ENCODE measurements around the gene ATG7. TPM values are rescaled to one million over a fixed set of nuclear protein-coding genes. Genes with fewer than 3 reads are reported as not detected.
A peak's percentile ranks its signal among the peaks of the same experiment; 100 is the strongest.

The ATG7 gene
- total RNA-seq (2012; rRNA removed): 109 and 175 TPM in 2 replicates

GRCh38 chr3:11271986-11272904, at the start of gene ATG7:
Gene ATG7 (plus strand): TSS chr3:11272397. CDS start chr3:11298696, 26,299 bp downstream.
- peaks cover 14% of the 10 kb centered on the region for H3K4me1 ChIP-seq (ENCODE audit: control insufficient read depth, insufficient read depth, low read length)
- H3K9me3 ChIP-seq (replicated peaks; ENCODE audit: low read length): no peaks in the 10 kb centered on the region
- no peaks in the 10 kb centered on the region for H3K27me3 ChIP-seq (ENCODE audit: control insufficient read depth, insufficient read depth, low read length)
- H3K9ac ChIP-seq (ENCODE audit: low read depth, low read length): peak within 1 kb of the TSS; percentile 95
- H3K36me3 ChIP-seq (ENCODE audit: insufficient read depth, low read length): peaks cover 13% of the 10 kb centered on the region
- H3K4me2 ChIP-seq (ENCODE audit: low read length): peak within 1 kb of the TSS; percentile 78
- peak within 1 kb of the TSS; percentile 93 for H3K4me3 ChIP-seq (ENCODE audit: low read length)

- Histone ChIP-seq H3K9me3 (replicated peaks; ENCODE audit: low read length) (no peaks in the 10 kb centered on the region), H3K9ac (ENCODE audit: low read depth, low read length) (no peak overlapping the region), H3K4me3 (ENCODE audit: low read length) (no peak overlapping the region), H3K4me1 (ENCODE audit: control insufficient read depth, insufficient read depth, low read length) (peaks cover 16% of the 10 kb centered on the region), H3K36me3 (ENCODE audit: insufficient read depth, low read length) (peaks cover 2% of the 10 kb centered on the region), H3K27me3 (ENCODE audit: control insufficient read depth, insufficient read depth, low read length) (no peaks in the 10 kb centered on the region), H3K4me2 (ENCODE audit: low read length) (no peak overlapping the region)
Observed at GRCh38 chr3:11224010-11224409, 48.2 kb upstream of the ATG7 start.

GRCh38 chr3:11224870-11225229, 47.3 kb upstream of the ATG7 start:
- peaks cover 16% of the 10 kb centered on the region for H3K4me1 ChIP-seq (ENCODE audit: control insufficient read depth, insufficient read depth, low read length)
- peak overlapping the region; percentile 66 for H3K4me2 ChIP-seq (ENCODE audit: low read length)
- H3K9me3 ChIP-seq (replicated peaks; ENCODE audit: low read length): no peaks in the 10 kb centered on the region
- H3K9ac ChIP-seq (ENCODE audit: low read depth, low read length): peak overlapping the region; percentile 43
- H3K36me3 ChIP-seq (ENCODE audit: insufficient read depth, low read length): peaks cover 2% of the 10 kb centered on the region
- H3K27me3 ChIP-seq (ENCODE audit: control insufficient read depth, insufficient read depth, low read length): no peaks in the 10 kb centered on the region
- peak overlapping the region; percentile 52 for H3K4me3 ChIP-seq (ENCODE audit: low read length)

- peak overlapping the region; percentile 43 for H3K9ac ChIP-seq (ENCODE audit: low read depth, low read length)
- H3K36me3 ChIP-seq (ENCODE audit: insufficient read depth, low read length): peaks cover 2% of the 10 kb centered on the region
- H3K4me1 ChIP-seq (ENCODE audit: control insufficient read depth, insufficient read depth, low read length): peaks cover 16% of the 10 kb centered on the region
- H3K9me3 ChIP-seq (replicated peaks; ENCODE audit: low read length): no peaks in the 10 kb centered on the region
- H3K4me3 ChIP-seq (ENCODE audit: low read length): peak overlapping the region; percentile 30
- H3K27me3 ChIP-seq (ENCODE audit: control insufficient read depth, insufficient read depth, low read length): no peaks in the 10 kb centered on the region
- peak overlapping the region; percentile 66 for H3K4me2 ChIP-seq (ENCODE audit: low read length)
Observed at GRCh38 chr3:11226042-11226370, 46.2 kb upstream of the ATG7 start.

GRCh38 chr3:11228041-11228440, 44.2 kb upstream of the ATG7 start:
- Histone ChIP-seq H3K4me2 (ENCODE audit: low read length) (no peak overlapping the region), H3K9ac (ENCODE audit: low read depth, low read length) (no peak overlapping the region), H3K27me3 (ENCODE audit: control insufficient read depth, insufficient read depth, low read length) (no peaks in the 10 kb centered on the region), H3K4me3 (ENCODE audit: low read length) (no peak overlapping the region), H3K4me1 (ENCODE audit: control insufficient read depth, insufficient read depth, low read length) (peaks cover 16% of the 10 kb centered on the region), H3K9me3 (replicated peaks; ENCODE audit: low read length) (no peaks in the 10 kb centered on the region), H3K36me3 (ENCODE audit: insufficient read depth, low read length) (peaks cover 2% of the 10 kb centered on the region)

GRCh38 chr3:11230125-11230524, 42.1 kb upstream of the ATG7 start:
- peaks cover 6% of the 10 kb centered on the region for H3K36me3 ChIP-seq (ENCODE audit: insufficient read depth, low read length)
- no peak overlapping the region for H3K4me2 ChIP-seq (ENCODE audit: low read length)
- H3K27me3 ChIP-seq (ENCODE audit: control insufficient read depth, insufficient read depth, low read length): no peaks in the 10 kb centered on the region
- H3K4me1 ChIP-seq (ENCODE audit: control insufficient read depth, insufficient read depth, low read length): peaks cover 12% of the 10 kb centered on the region
- H3K4me3 ChIP-seq (ENCODE audit: low read length): no peak overlapping the region
- H3K9me3 ChIP-seq (replicated peaks; ENCODE audit: low read length): no peaks in the 10 kb centered on the region
- no peak overlapping the region for H3K9ac ChIP-seq (ENCODE audit: low read depth, low read length)

- no peaks in the 10 kb centered on the region for H3K27me3 ChIP-seq (ENCODE audit: control insufficient read depth, insufficient read depth, low read length)
- H3K9me3 ChIP-seq (replicated peaks; ENCODE audit: low read length): no peaks in the 10 kb centered on the region
- H3K4me1 ChIP-seq (ENCODE audit: control insufficient read depth, insufficient read depth, low read length): peaks cover 5% of the 10 kb centered on the region
- no peak overlapping the region for H3K4me2 ChIP-seq (ENCODE audit: low read length)
- no peak overlapping the region for H3K4me3 ChIP-seq (ENCODE audit: low read length)
- H3K36me3 ChIP-seq (ENCODE audit: insufficient read depth, low read length): peaks cover 6% of the 10 kb centered on the region
- H3K9ac ChIP-seq (ENCODE audit: low read depth, low read length): no peak overlapping the region
Observed at GRCh38 chr3:11230832-11231231, 41.4 kb upstream of the ATG7 start.

- peaks cover 3% of the 10 kb centered on the region for H3K9me3 ChIP-seq (replicated peaks; ENCODE audit: low read length)
- no peaks in the 10 kb centered on the region for H3K27me3 ChIP-seq (ENCODE audit: control insufficient read depth, insufficient read depth, low read length)
- peaks cover 12% of the 10 kb centered on the region for H3K4me1 ChIP-seq (ENCODE audit: control insufficient read depth, insufficient read depth, low read length)
- no peak overlapping the region for H3K4me3 ChIP-seq (ENCODE audit: low read length)
- peaks cover 6% of the 10 kb centered on the region for H3K36me3 ChIP-seq (ENCODE audit: insufficient read depth, low read length)
- no peak overlapping the region for H3K4me2 ChIP-seq (ENCODE audit: low read length)
- H3K9ac ChIP-seq (ENCODE audit: low read depth, low read length): no peak overlapping the region
Observed at GRCh38 chr3:11235385-11235784, 36.8 kb upstream of the ATG7 start.

- Histone ChIP-seq H3K36me3 (ENCODE audit: insufficient read depth, low read length) (peaks cover 6% of the 10 kb centered on the region), H3K9me3 (replicated peaks; ENCODE audit: low read length) (peaks cover 3% of the 10 kb centered on the region), H3K4me3 (ENCODE audit: low read length) (no peak overlapping the region), H3K27me3 (ENCODE audit: control insufficient read depth, insufficient read depth, low read length) (no peaks in the 10 kb centered on the region), H3K9ac (ENCODE audit: low read depth, low read length) (no peak overlapping the region), H3K4me1 (ENCODE audit: control insufficient read depth, insufficient read depth, low read length) (peaks cover 12% of the 10 kb centered on the region), H3K4me2 (ENCODE audit: low read length) (no peak overlapping the region)
Observed at GRCh38 chr3:11236588-11237461, 35.4 kb upstream of the ATG7 start.

- Histone ChIP-seq H3K4me2 (ENCODE audit: low read length) (peak overlapping the region; percentile 78), H3K9ac (ENCODE audit: low read depth, low read length) (peak overlapping the region; percentile 76), H3K27me3 (ENCODE audit: control insufficient read depth, insufficient read depth, low read length) (no peaks in the 10 kb centered on the region), H3K4me3 (ENCODE audit: low read length) (peak overlapping the region; percentile 45), H3K9me3 (replicated peaks; ENCODE audit: low read length) (peaks cover 3% of the 10 kb centered on the region), H3K4me1 (ENCODE audit: control insufficient read depth, insufficient read depth, low read length) (peaks cover 12% of the 10 kb centered on the region), H3K36me3 (ENCODE audit: insufficient read depth, low read length) (peaks cover 6% of the 10 kb centered on the region)
Observed at GRCh38 chr3:11238060-11238459, 34.1 kb upstream of the ATG7 start.

GRCh38 chr3:11238880-11239279, 33.3 kb upstream of the ATG7 start:
- no peaks in the 10 kb centered on the region for H3K36me3 ChIP-seq (ENCODE audit: insufficient read depth, low read length)
- peak overlapping the region; percentile 78 for H3K4me2 ChIP-seq (ENCODE audit: low read length)
- peak overlapping the region; percentile 76 for H3K9ac ChIP-seq (ENCODE audit: low read depth, low read length)
- H3K27me3 ChIP-seq (ENCODE audit: control insufficient read depth, insufficient read depth, low read length): no peaks in the 10 kb centered on the region
- H3K9me3 ChIP-seq (replicated peaks; ENCODE audit: low read length): peaks cover 3% of the 10 kb centered on the region
- peak overlapping the region; percentile 45 for H3K4me3 ChIP-seq (ENCODE audit: low read length)
- H3K4me1 ChIP-seq (ENCODE audit: control insufficient read depth, insufficient read depth, low read length): peaks cover 12% of the 10 kb centered on the region
